Glutamatergic neuron (in vitro differentiated cells): ENCODE results near the gene HDAC3. TPM values are rescaled to one million over a fixed set of nuclear protein-coding genes. Genes with fewer than 3 reads are reported as not detected.

ENCODE experiments used
- DNase-seq: peaks from one replicate; pipeline ENCODE4 v3.0.0; 2022
- H3K27ac Mint-ChIP-seq: one replicate; pipeline ENCODE4 v1.8.0; 2020; ENCODE audit warnings: mild to moderate bottlenecking, mixed read lengths, inconsistent platforms; ENCODE audit not compliant: unreplicated experiment
- H3K27me3 Mint-ChIP-seq: one replicate; pipeline ENCODE4 v1.8.0; 2020; ENCODE audit warnings: mild to moderate bottlenecking, moderate library complexity, mixed read lengths, inconsistent platforms; ENCODE audit not compliant: unreplicated experiment
- H3K36me3 Mint-ChIP-seq: one replicate; pipeline ENCODE4 v1.8.0; 2020; ENCODE audit warnings: mild to moderate bottlenecking, mixed read lengths, inconsistent platforms; ENCODE audit not compliant: unreplicated experiment
- H3K4me1 Mint-ChIP-seq: one replicate; pipeline ENCODE4 v1.8.0; 2020; ENCODE audit warnings: mild to moderate bottlenecking, low read depth, mixed read lengths, inconsistent platforms; ENCODE audit not compliant: unreplicated experiment
- H3K4me3 Mint-ChIP-seq: one replicate; pipeline ENCODE4 v1.8.0; 2020; ENCODE audit warnings: mild to moderate bottlenecking, mixed read lengths, inconsistent platforms; ENCODE audit not compliant: unreplicated experiment
- H3K9me3 Mint-ChIP-seq: one replicate; pipeline ENCODE4 v1.8.0; 2020; ENCODE audit warnings: mild to moderate bottlenecking, moderate library complexity, mixed read lengths, inconsistent platforms; ENCODE audit not compliant: unreplicated experiment
- CTCF ChIP-seq: fragments of 200-600 bp; sonication (generic); IDR thresholded peaks from one replicate; pipeline ENCODE4 v1.5.0; 2021; ENCODE audit not compliant: partially characterized antibody, unreplicated experiment
- long read RNA-seq: library from polyadenylated mRNA; unstranded; transcript quantifications from one replicate; pipeline ENCODE4 v2.0.0, GENCODE V29; 2020; ENCODE audit not compliant: unreplicated experiment
- total RNA-seq: library from RNA; stranded (reverse); fragmentation: NEBNext Ultra II Directional; extraction: Animal tissue kit (Norgen Biotek cat#: 25700); gene quantifications from one replicate; pipeline ENCODE4 v1.2.1, GENCODE V29; 2021; ENCODE audit not compliant: unreplicated experiment

Gene HDAC3
- total RNA-seq: 81.8 TPM
- long read RNA-seq, transcript HDAC3-201 (15 exons, 1,959 nt): major isoform, 44 of 69 reads
- long read RNA-seq, partial matches to known transcripts: 1 of 69 reads
- long read RNA-seq, other reads (novel, unspliced or antisense): 20 of 69 reads

GRCh38 chr5:141636413-141637122 lies at the start of gene HDAC3, which contains the start of gene RELL2:
Gene HDAC3 (minus strand): TSS chr5:141636849. CDS start chr5:141636790, 59 bp downstream.
Gene RELL2 (plus strand): TSS chr5:141636997. CDS start chr5:141638226, 1,229 bp downstream.
- Mint-ChIP-seq H3K27ac (peak within 1 kb of the TSS; percentile 17), H3K4me1 (peaks cover 11% of the 10 kb centered on the region), H3K4me3 (peak within 1 kb of the TSS; percentile 93), H3K27me3 (peaks cover 5% of the 10 kb centered on the region), H3K9me3 (no peaks in the 10 kb centered on the region), H3K36me3 (no peaks in the 10 kb centered on the region)
- peak; percentile 99 for DNase-seq
- no peak for TF ChIP-seq CTCF

GRCh38 chr5:141685591-141685990 lies 48.9 kb upstream of the HDAC3 start:
- H3K4me1 Mint-ChIP-seq: peaks cover 4% of the 10 kb centered on the region
- no peak overlapping the region for H3K27ac Mint-ChIP-seq
- no peaks in the 10 kb centered on the region for H3K27me3 Mint-ChIP-seq
- H3K36me3 Mint-ChIP-seq: no peaks in the 10 kb centered on the region
- TF ChIP-seq CTCF: no peak
- no peak overlapping the region for H3K4me3 Mint-ChIP-seq
- no peak for DNase-seq
- H3K9me3 Mint-ChIP-seq: peaks cover 2% of the 10 kb centered on the region

GRCh38 chr5:141683596-141684141 lies 47.0 kb upstream of the HDAC3 start:
- no peak overlapping the region for H3K4me3 Mint-ChIP-seq
- no peak for TF ChIP-seq CTCF
- H3K27me3 Mint-ChIP-seq: no peaks in the 10 kb centered on the region
- H3K27ac Mint-ChIP-seq: no peak overlapping the region
- H3K4me1 Mint-ChIP-seq: peaks cover 4% of the 10 kb centered on the region
- DNase-seq: no peak
- H3K36me3 Mint-ChIP-seq: no peaks in the 10 kb centered on the region
- peaks cover 2% of the 10 kb centered on the region for H3K9me3 Mint-ChIP-seq

- no peak for TF ChIP-seq CTCF
- H3K36me3 Mint-ChIP-seq: no peaks in the 10 kb centered on the region
- peak within 1 kb of the TSS; percentile 40 for H3K27ac Mint-ChIP-seq
- H3K27me3 Mint-ChIP-seq: no peaks in the 10 kb centered on the region
- peak; percentile 58 for DNase-seq
- no peaks in the 10 kb centered on the region for H3K9me3 Mint-ChIP-seq
- H3K4me3 Mint-ChIP-seq: peak within 1 kb of the TSS; percentile 68
- H3K4me1 Mint-ChIP-seq: peaks cover 4% of the 10 kb centered on the region
Observed at GRCh38 chr5:141681695-141682641, 45.3 kb upstream of the HDAC3 start, which contains the start of gene ARAP3. Gene ARAP3 (minus strand): TSS chr5:141682230. CDS start chr5:141680486, 1,744 bp downstream.
